ENCODE data around the gene LRRC4.

The LRRC4 gene

DNA sequence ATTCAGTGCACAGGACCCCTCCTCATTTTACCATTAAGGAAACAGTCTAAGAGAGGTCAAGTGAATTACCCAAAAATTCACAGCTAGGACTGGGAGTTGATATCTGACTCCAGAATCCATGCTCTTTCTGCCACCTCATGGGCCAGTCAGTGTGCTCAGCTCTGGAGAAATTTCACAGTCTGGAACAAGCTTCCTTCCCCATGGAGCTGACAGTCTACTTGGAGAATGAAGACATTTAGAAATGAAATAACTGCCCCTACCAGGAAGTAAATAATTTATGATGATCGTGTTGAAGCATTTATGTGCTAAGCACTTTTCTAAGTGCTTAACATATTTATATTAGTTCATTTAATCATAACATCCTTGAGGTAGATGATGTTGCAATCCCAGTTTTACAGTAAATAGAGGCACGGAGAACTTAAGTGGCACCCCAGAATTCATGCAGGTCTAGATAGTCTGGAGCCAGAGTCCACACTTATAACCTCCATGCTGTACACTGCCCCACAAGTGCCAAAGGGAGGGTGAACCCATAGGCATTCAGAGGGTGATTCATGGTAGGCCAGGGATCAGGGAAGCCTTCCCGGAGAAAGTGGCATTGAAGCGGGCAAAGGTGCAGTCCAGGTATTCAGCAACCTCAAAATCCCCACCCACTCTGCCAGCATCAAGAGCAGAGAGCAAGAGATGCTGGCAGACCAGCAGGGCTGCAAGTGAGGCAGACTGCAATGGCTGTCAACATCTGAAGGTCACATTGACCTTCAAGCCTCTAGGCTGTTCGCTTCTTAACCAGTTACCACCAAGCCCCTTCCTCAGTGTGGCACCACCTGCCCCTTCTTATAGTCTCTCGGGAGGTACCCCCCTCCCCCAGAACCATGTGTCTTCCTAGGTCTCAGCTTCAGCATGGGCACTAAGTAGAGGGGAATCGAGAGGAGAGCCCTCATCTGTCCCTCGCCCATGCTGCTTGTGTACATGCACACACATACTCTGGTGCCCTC is 38.4 kb upstream of the LRRC4 start:
- no peak for TF ChIP-seq GATA2 (IDR thresholded peaks at IDR 0.05; ENCODE audit: low read depth, low read length)
- TF ChIP-seq GATA3 (IDR thresholded peaks at IDR 0.05; ENCODE audit: low read depth, low read length), result no peak

GRCh38 chr7:128068785-128069184 is 37.5 kb upstream of the LRRC4 start:
- no peak for TF ChIP-seq GATA2 (IDR thresholded peaks at IDR 0.05; ENCODE audit: low read depth, low read length)
- TF ChIP-seq GATA3 (IDR thresholded peaks at IDR 0.05; ENCODE audit: low read depth, low read length), result no peak

DNA sequence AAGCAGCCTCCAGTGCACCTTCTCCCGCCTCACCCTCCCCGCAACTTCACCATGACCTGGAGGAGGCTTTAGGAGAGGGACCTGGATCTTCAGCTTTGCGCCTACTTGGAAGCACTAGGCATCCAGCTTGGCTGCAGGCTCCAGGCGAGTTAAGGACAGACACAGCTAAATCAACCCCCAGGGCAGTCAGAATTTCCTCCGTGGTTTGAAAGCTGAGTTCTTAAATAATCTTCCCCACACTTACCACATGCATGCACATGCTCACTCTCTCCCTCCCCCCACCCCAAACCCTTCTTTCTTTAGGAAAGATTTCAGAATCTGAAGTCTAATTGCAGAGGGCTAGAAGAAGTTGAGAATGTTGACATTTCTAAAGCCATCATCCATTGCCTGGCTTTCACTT is 36.7 kb upstream of the LRRC4 start:
- TF ChIP-seq GATA2 (IDR thresholded peaks at IDR 0.05; ENCODE audit: low read depth, low read length) (no peak), GATA3 (IDR thresholded peaks at IDR 0.05; ENCODE audit: low read depth, low read length) (no peak)

- TF ChIP-seq GATA2 (IDR thresholded peaks at IDR 0.05; ENCODE audit: low read depth, low read length) (no peak), GATA3 (IDR thresholded peaks at IDR 0.05; ENCODE audit: low read depth, low read length) (no peak)
Measured at GRCh38 chr7:128066858-128067257, 35.6 kb upstream of the LRRC4 start.

- TF ChIP-seq GATA2 (IDR thresholded peaks at IDR 0.05; ENCODE audit: low read depth, low read length), result no peak
- TF ChIP-seq GATA3 (IDR thresholded peaks at IDR 0.05; ENCODE audit: low read depth, low read length), result no peak
Measured at GRCh38 chr7:128066395-128066794, 35.2 kb upstream of the LRRC4 start.

DNA sequence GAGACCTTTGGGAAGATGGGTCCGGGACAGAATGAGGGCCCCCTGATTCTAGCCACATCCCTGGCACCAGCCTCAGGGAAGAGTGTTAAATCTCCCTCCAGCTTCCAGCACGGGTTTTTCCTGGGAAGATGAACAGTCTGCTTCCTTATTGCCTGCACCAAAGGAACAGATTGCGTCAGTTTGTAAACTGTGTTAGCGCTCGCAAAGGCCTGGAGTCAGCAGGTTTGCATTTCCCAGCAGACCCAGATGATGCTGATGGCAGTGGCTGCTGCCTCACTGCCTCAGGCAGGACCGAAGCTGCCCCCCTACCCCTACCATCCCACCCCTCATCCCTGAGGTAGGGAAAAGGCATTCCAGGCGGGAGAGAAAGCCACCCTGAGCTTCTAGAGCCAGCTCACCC is 34.6 kb upstream of the LRRC4 start:
- no peak for TF ChIP-seq GATA3 (IDR thresholded peaks at IDR 0.05; ENCODE audit: low read depth, low read length)
- TF ChIP-seq GATA2 (IDR thresholded peaks at IDR 0.05; ENCODE audit: low read depth, low read length), result no peak

- TF ChIP-seq GATA2 (IDR thresholded peaks at IDR 0.05; ENCODE audit: low read depth, low read length) (no peak), GATA3 (IDR thresholded peaks at IDR 0.05; ENCODE audit: low read depth, low read length) (no peak)
Measured at GRCh38 chr7:128063088-128063487, 31.9 kb upstream of the LRRC4 start.

DNA sequence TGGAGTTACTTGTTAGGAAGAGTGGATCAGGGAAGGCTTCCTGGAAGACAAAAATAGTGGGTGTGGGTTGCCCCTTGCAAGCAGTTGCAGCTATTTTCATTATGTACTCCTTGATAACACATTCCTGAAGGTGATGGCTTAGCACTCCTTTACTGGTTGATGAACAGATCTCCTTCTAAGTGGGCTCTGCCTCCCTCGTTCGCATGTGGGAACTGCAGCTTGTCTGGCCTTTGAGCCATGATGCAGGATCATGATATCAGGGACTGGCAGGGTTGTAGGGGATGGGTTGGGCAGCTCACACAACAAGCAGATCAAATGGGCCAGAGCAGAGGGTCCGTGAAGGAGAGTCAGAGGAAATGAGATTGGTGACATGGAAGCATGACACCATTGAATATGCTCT is 28.8 kb upstream of the LRRC4 start:
- no peak for TF ChIP-seq GATA3 (IDR thresholded peaks at IDR 0.05; ENCODE audit: low read depth, low read length)
- TF ChIP-seq GATA2 (IDR thresholded peaks at IDR 0.05; ENCODE audit: low read depth, low read length), result no peak

- TF ChIP-seq GATA3 (IDR thresholded peaks at IDR 0.05; ENCODE audit: low read depth, low read length) (no peak), GATA2 (IDR thresholded peaks at IDR 0.05; ENCODE audit: low read depth, low read length) (no peak)
Measured at GRCh38 chr7:128059143-128059988, 28.1 kb upstream of the LRRC4 start.

DNA sequence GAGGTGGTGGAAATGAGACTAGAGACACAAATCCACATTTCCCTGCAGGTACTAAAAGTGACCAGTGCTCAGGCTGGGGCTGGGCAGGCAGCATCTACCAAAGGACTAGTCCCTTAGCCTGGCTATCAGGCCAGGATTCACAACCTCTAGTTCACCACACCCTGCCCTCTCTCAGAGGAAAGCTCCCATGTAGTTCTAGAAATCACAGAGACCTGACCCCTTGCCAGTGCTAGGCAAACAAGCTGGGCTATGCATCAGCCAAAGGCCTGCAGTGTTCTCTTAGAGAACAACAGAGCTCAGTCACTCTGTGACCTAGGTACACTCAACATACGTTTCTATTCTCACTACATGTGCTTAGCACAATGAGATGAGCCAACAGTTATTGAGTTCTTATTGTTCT is 26.7 kb upstream of the LRRC4 start:
- TF ChIP-seq GATA2 (IDR thresholded peaks at IDR 0.05; ENCODE audit: low read depth, low read length) (no peak), GATA3 (IDR thresholded peaks at IDR 0.05; ENCODE audit: low read depth, low read length) (no peak)

GRCh38 chr7:128056901-128057300 is 25.7 kb upstream of the LRRC4 start:
- TF ChIP-seq GATA2 (IDR thresholded peaks at IDR 0.05; ENCODE audit: low read depth, low read length) (no peak), GATA3 (IDR thresholded peaks at IDR 0.05; ENCODE audit: low read depth, low read length) (no peak)

GRCh38 chr7:128055637-128056036 is 24.4 kb upstream of the LRRC4 start:
- TF ChIP-seq GATA2 (IDR thresholded peaks at IDR 0.05; ENCODE audit: low read depth, low read length), result no peak
- TF ChIP-seq GATA3 (IDR thresholded peaks at IDR 0.05; ENCODE audit: low read depth, low read length), result no peak

DNA sequence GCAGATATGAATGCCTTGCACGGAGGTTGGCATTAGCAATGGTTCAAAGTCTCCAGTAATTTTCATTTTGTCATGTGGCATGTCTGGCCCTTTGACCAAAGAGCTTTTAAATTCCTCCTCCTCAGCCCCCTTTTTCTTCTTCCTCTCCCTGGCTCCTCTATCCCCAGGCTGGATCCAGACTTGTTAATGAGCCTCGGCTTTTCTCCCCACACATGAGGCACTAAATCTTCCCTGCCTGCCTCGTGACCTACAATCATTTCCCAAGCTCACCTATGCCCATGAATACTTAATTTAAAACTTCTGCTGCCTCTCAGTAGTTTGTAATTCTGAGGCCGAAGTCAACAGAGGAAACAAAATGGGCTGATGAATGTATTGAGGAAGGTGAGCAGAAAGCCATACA is 23.3 kb upstream of the LRRC4 start:
- TF ChIP-seq GATA2 (IDR thresholded peaks at IDR 0.05; ENCODE audit: low read depth, low read length) (no peak), GATA3 (IDR thresholded peaks at IDR 0.05; ENCODE audit: low read depth, low read length) (no peak)

DNA sequence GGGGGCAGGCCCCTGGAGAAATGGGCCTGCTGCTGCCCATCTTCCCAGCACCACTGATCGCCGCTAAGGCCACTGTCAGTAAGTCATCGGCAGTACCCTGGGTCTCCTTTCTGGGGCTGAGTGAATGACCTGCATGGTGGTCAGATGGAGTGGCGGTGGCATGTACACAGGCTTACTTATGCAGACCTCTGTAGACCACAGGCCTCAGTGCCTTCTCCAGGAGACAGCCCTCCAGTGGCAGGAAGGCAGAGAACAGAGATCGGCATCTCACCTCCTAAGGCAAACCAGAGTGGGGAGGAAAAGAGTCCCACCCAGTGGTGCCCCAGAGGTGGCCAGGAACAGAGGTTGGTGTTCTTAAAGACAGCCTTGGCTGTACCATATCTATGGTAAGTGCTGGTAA is 22.8 kb upstream of the LRRC4 start:
- TF ChIP-seq GATA3 (IDR thresholded peaks at IDR 0.05; ENCODE audit: low read depth, low read length) (no peak), GATA2 (IDR thresholded peaks at IDR 0.05; ENCODE audit: low read depth, low read length) (no peak)
